ENCODE results near the gene DNAJC3. TPM values are rescaled to one million over a fixed set of nuclear protein-coding genes. Genes with fewer than 3 reads are reported as not detected.

Gene DNAJC3
- total RNA-seq, 2 experiments from 2014 or later: 17.6 to 17.7 TPM

GRCh38 chr13:95629071-95629470, 47.9 kb upstream of the DNAJC3 start:
- no peaks in the 10 kb centered on the region for H3K36me3 Mint-ChIP-seq (ENCODE audit: low read depth)
- no peaks in the 10 kb centered on the region for H3K27me3 ChIP-seq (ENCODE audit: control insufficient read depth in 1 of 2, insufficient read depth in 2 of 2, low read length in 2 of 2)
- H3K9me3 ChIP-seq (ENCODE audit: control insufficient read depth in 1 of 2, insufficient read depth in 1 of 2, low read length in 2 of 2): no peaks in the 10 kb centered on the region
- DNase-seq (no peak), ATAC-seq (ENCODE audit: poor library complexity) (no peak)
- no peak overlapping the region for H3K4me3 ChIP-seq (ENCODE audit: low read length)
- H3K9me3 Mint-ChIP-seq: no peaks in the 10 kb centered on the region
- intact Hi-C loops (cut with DNase I, micrococcal nuclease): loop anchor here in 1 of 2 experiments (10.0 kb wide), 1 partner anchor 1396 kb away; no protein-coding TSS in a partner anchor
- H3K4me1 Mint-ChIP-seq (ENCODE audit: low read depth): no peaks in the 10 kb centered on the region
- ChIA-PET POLR2A (no interaction called here), CTCF (no interaction called here)
- H3K27ac ChIP-seq (ENCODE audit: low read depth in 1 of 2, low read length in 2 of 2): no peak overlapping the region
- H3K27me3 Mint-ChIP-seq: peaks cover 29% of the 10 kb centered on the region
- H3K27ac Mint-ChIP-seq: no peak overlapping the region
- no peaks in the 10 kb centered on the region for H3K36me3 ChIP-seq (ENCODE audit: insufficient read depth, low read length)
- no peaks in the 10 kb centered on the region for H3K4me1 ChIP-seq (ENCODE audit: insufficient read depth, low read length)
- no peak for TF ChIP-seq CTCF (IDR thresholded peaks at IDR 0.05)
- H3K4me3 Mint-ChIP-seq: no peak overlapping the region

DNA sequence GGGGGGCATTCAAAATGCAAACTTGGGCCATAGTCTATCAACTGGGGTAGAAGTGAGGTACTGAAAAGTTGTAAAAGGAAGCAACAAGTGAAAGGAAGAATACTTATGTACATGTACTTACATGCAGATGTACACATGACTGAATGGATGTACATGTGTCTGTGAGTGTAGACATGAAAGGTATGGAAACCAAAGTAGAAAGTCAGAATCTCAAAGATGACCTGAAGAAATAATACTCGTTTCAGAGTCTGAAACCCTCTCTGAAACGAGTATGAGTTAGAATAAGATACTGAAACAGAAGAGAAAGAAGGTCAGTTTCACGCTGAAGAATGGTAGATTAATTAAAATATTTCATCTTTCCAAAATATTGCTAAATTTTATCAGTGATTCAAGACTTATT, 46.3 kb upstream of the DNAJC3 start:
- H3K27me3 ChIP-seq (ENCODE audit: control insufficient read depth in 1 of 2, insufficient read depth in 2 of 2, low read length in 2 of 2): no peaks in the 10 kb centered on the region
- no peak for TF ChIP-seq CTCF (IDR thresholded peaks at IDR 0.05)
- POLR2A ChIA-PET: no interaction called here
- no peaks in the 10 kb centered on the region for H3K36me3 ChIP-seq (ENCODE audit: insufficient read depth, low read length)
- Mint-ChIP-seq H3K4me3 (no peak overlapping the region), H3K9me3 (no peaks in the 10 kb centered on the region), H3K36me3 (ENCODE audit: low read depth) (no peaks in the 10 kb centered on the region), H3K4me1 (ENCODE audit: low read depth) (no peaks in the 10 kb centered on the region), H3K27me3 (peaks cover 28% of the 10 kb centered on the region), H3K27ac (no peak overlapping the region)
- no peaks in the 10 kb centered on the region for H3K9me3 ChIP-seq (ENCODE audit: control insufficient read depth in 1 of 2, insufficient read depth in 1 of 2, low read length in 2 of 2)
- H3K27ac ChIP-seq (ENCODE audit: low read depth in 1 of 2, low read length in 2 of 2): no peak overlapping the region
- DNase-seq: no peak
- ATAC-seq (ENCODE audit: poor library complexity): no peak
- H3K4me1 ChIP-seq (ENCODE audit: insufficient read depth, low read length): no peaks in the 10 kb centered on the region
- intact Hi-C loops (cut with DNase I, micrococcal nuclease): no loop called here
- CTCF ChIA-PET: no interaction called here
- no peak overlapping the region for H3K4me3 ChIP-seq (ENCODE audit: low read length)

DNA sequence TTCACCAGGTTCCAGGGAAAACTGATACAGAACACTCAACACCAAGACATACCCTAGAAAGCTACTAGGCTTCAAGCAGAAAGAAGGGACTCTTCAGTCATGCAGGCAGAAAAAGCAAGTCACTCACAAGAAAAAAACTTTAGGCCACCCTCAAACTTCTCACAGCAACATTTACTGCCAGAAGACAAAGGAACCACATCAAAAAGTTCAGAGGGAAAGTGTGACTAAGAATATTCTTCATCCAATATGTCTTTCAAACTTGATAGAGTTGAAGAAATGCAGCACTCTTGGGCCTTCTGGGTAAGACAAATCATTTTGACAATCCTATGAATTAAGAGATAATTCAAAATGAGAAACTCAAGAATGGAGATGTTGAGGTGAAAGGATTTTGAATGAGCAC, 40.1 kb upstream of the DNAJC3 start:
- Histone ChIP-seq H3K4me1 (ENCODE audit: insufficient read depth, low read length) (no peaks in the 10 kb centered on the region), H3K4me3 (ENCODE audit: low read length) (no peak overlapping the region), H3K36me3 (ENCODE audit: insufficient read depth, low read length) (no peaks in the 10 kb centered on the region), H3K9me3 (ENCODE audit: control insufficient read depth in 1 of 2, insufficient read depth in 1 of 2, low read length in 2 of 2) (peaks cover 0 to 5% of the 10 kb centered on the region in 2 experiments), H3K27me3 (ENCODE audit: control insufficient read depth in 1 of 2, insufficient read depth in 2 of 2, low read length in 2 of 2) (peaks cover 8 to 10% of the 10 kb centered on the region in 2 experiments), H3K27ac (ENCODE audit: low read depth in 1 of 2, low read length in 2 of 2) (no peak overlapping the region)
- Mint-ChIP-seq H3K27me3 (peaks cover 41% of the 10 kb centered on the region), H3K4me3 (no peak overlapping the region), H3K27ac (no peak overlapping the region), H3K4me1 (ENCODE audit: low read depth) (peaks cover 10% of the 10 kb centered on the region), H3K9me3 (no peaks in the 10 kb centered on the region), H3K36me3 (ENCODE audit: low read depth) (no peaks in the 10 kb centered on the region)
- TF ChIP-seq CTCF (IDR thresholded peaks at IDR 0.05): no peak
- ChIA-PET POLR2A (no interaction called here), CTCF (no interaction called here)
- ATAC-seq (ENCODE audit: poor library complexity) (no peak), DNase-seq (no peak)
- intact Hi-C loops (cut with DNase I, micrococcal nuclease): no loop called here

All from CD4-positive, alpha-beta T cell (primary cell).